NCI-H2029 (cell line): Measurements from ENCODE around the gene BRF1.

Experiments
- DNase-seq: peaks from one replicate; lab custom pipeline; 2025; lab: John Stamatoyannopoulos, UW

BRF1 gene

DNA sequence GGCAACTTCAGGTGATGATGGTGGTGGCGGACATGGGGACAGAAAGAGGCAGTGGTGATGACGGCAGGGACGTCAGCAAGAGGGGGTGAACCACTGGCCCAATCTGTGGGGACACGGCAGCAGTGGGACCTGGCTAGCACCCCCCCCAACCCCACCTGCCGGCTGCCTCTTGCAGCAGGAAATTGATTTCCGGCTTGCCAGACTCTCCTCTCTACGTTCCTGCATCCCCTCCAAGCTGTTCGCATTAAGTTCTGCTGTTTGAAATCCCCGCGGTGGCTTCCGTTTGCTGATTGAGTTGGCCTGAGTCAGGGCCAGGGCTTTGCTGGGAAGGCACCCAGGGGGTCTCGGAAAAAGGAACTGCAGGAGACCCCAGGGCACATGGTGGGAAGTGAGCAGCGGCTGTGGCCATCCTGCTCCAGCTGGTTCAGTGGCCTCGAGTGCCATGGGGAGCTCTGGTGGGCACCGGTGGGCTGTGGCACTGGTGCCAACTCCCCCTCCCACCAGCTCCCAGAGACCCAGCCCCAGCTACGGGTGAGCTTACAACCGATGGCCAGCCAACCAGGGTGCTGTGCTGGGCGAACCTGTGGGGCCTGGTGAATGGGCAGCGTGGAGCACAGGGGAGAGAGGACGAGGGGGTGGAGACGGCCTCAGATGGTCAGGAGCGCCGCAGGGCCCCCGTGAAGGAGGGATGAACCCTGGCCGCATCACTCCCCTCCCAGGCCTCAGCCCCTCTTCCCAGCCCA lies 105.1 kb downstream of the BRF1 start:
- DNase-seq: no peak

DNA sequence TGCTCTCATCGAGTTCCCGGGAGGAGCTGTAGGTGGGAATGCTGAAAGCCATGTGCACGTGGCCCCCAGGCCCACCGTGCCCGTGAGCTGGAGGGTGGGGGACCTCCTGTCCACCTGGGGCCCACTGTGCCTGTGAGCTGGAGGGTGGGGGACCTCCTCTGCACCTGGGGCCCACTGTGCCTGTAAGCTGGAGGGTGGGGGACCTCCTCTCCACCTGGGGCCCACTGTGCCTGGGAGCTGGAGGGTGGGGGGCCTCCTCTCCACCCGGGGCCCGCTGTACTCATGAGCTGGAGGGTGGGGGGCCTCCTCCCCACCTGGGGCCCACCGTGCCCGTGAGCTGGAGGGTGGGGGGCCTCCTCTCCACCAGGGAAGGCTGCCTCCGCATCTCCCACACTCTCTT lies 105.8 kb downstream of the BRF1 start:
- no peak for DNase-seq

DNA sequence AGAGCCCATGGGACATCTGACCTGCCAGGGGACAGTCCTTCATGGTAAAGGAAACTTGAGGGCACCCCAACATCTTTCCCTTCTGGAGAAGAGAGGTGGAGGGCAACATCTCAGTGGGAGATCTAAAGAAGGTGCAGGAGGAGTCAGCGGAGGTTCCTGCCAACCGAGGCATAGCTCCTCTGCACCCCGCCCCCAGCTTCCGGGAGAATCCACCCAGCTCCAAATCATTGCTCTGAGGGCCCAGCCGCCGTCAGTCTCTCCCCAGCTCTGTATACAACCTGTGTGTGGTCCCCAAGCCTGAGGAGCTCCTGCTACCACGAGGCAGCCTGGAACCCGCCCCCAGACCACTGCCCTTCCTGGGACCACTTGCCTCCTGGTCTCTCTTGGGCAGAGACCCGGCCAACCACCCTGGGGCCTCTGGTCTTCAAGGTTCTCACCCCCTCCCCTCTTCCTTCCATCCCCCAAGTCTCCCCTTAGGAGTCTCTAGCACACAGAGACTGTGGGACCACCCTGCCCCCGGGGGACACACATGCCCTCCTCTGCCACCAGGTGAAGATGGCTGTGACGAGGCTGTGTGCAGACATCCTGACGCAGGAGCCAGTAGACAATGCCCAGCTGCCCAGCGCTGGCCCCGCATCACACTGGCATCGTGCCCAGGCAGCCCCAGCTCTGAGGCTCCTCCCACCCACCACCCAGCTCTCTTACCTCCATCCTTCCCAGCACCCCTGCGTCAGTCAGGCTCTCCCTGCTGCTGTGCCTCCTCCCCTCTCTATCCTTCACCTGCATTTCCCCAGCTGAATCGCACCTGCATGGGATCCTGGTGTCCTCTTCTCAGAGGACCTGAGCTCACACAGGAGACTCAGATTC lies 106.7 kb downstream of the BRF1 start:
- peak; percentile 70 for DNase-seq

GRCh38 chr14:105192866-105193731 lies 107.7 kb downstream of the BRF1 start:
- no peak for DNase-seq

DNA sequence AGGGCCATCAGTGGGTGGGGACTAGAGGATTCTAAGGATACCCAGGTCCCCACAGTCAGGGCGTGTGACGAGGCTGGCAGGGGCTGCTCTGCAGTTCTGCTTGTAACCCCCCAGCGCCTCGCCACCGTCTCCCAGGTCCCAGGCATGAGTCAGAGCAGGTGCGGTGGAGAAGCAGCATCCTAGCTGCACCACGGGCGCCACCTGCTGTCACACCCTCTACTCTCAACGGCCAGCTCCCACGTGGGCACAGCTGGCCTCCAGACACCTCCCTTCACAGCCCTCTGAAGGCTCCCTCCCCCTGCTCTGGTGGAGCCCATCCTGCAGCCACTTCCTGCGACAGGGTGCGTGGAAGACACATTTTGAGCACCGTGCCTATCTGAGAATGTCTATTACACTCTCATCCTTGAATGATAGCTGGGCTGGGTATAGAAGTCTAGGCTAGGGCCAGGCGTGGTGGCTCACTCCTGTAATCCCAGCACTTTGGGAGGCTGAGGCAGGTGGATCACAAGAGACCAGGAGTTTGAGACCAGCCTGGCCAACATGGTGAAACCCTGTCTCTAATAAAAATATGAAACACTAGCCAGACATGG lies 112.8 kb downstream of the BRF1 start:
- no peak for DNase-seq

DNA sequence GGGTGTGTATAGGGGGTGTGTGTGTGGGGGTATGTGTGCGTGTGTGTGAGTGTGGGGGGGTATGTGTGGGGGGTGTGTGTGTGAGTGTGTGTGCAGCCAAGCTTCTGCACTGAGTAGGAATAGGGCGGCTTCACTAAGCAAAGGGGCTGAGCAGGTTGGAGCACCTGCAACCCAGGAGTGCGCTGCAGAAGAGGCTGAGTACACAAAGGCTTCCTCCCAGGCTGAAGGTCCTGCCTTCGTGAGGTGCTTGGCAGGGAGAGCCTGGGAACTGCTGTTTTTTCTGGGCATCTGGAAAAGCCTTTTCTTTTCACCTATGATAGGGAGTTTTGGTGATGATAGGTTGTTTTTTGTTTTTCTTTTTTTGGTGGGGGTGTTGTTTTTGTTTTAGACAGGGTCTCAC lies 113.7 kb downstream of the BRF1 start:
- DNase-seq: peak; percentile 22

GRCh38 chr14:105185973-105186372 lies 114.8 kb downstream of the BRF1 start:
- no peak for DNase-seq

DNA sequence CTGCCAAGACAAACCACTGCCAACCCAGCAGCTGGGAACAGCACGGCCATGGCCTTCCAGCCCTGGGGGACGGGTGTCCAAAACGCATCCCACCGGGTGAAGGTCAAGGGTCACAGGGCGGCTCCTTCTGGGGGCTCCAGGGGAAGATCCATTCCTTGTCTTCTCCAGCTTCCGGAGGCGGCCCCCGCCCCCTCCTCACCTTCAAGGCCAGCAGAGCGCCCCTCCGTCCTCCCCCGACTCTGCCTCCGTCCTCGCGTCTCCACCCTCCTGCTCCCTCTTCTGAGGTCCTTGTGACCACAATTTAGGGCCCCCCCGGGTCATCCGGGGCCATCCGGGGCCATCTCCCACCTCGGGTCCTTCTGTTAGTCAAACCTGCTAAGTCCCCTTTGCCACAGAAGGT lies 115.8 kb downstream of the BRF1 start:
- DNase-seq: no peak

DNA sequence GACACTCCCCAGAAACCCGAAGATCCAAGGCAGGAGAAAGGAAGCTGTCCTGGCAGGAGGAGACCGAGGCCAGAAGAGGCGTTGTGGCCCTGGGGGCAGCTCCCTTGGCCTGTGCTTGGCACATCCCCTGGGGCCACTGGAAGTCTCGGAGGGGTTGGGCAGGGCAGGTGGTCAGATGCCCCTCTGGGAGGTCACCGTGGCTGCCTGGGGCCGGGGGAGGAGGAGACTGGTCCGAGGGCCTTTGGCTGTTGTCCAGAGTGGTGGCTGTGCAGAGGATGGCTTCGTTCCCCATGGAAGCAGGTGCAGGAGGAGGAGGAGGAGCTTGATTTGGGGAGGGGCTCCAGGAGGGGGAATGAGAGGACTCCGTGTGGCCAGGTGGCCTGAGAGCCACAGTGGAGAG lies 116.3 kb downstream of the BRF1 start:
- peak; percentile 32 for DNase-seq

GRCh38 chr14:105182296-105183020 lies 118.3 kb downstream of the BRF1 start:
- no peak for DNase-seq

GRCh38 chr14:105181549-105182295 lies 119.1 kb downstream of the BRF1 start:
- no peak for DNase-seq

GRCh38 chr14:105180592-105181548 lies 119.9 kb downstream of the BRF1 start, which contains the start of gene NUDT14:
NUDT14 (minus strand) TSS chr14:105181312; CDS start chr14:105181209, 103 bp downstream.
- DNase-seq: peak; percentile 40

DNA sequence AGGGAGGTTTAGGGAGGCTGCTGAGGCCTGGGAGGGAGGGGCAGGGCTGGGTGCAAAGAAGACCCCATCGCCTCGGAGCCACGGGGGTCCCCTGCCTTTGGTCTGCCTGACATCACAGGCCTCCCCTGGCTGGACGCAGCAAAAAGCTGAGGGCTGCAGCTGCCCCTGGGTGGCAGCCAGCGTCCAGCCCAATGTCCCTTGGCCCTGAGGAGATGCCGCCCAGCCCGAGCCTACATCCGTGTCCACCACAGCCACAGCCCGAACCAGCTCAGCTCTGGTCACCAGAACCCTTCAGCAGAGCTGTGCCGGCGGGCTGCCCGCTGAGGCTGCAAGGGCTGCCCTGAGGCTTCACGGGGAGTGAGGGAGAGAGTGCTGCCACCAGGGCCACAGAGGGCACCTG lies 121.6 kb downstream of the BRF1 start:
- DNase-seq: no peak

- DNase-seq: no peak
Measured at GRCh38 chr14:105178868-105179140, 122.0 kb downstream of the BRF1 start.

GRCh38 chr14:105178069-105178867 lies 122.5 kb downstream of the BRF1 start:
- DNase-seq: no peak

- DNase-seq: no peak
Measured at GRCh38 chr14:105177082-105177481, 123.7 kb downstream of the BRF1 start.

- DNase-seq: no peak
Measured at GRCh38 chr14:105176513-105176912, 124.3 kb downstream of the BRF1 start.
